MCF 10A (cell line): ENCODE data around the gene SRRT. TPM values are rescaled to one million over a fixed set of nuclear protein-coding genes. Genes with fewer than 3 reads are reported as not detected.

Experiments used
- BruUV-seq: library from RNA; stranded (reverse); fragments of 400-500 nt; replicated peaks from 2 replicates; lab custom pipeline; 2021; lab: Mats Ljungman, UMichigan
- CTCF ChIA-PET: fragments of 300-600 bp; sonication (Branson Sonifier 250); formaldehyde crosslinking; extraction: SDS; loops from one replicate; lab custom pipeline; 2021; ENCODE audit warnings: antibody characterized with exemption, inconsistent platforms; lab: Yijun Ruan, JAX
- POLR2A ChIA-PET: fragments of 300-600, 350-650 bp; sonication (Branson Sonifier 250); formaldehyde crosslinking; extraction: SDS; loops from one replicate; lab custom pipeline; 2020; ENCODE audit warnings: antibody characterized with exemption, inconsistent platforms; lab: Yijun Ruan, JAX
- DNase-seq: peaks from one replicate; pipeline ENCODE4 v3.0.0-alpha.2; 2018; ENCODE audit not compliant: unreplicated experiment
- H3K27ac Mint-ChIP-seq: one replicate; pipeline ENCODE4 v1.8.0; 2022; ENCODE audit warnings: mild to moderate bottlenecking, low read depth, mixed read lengths; ENCODE audit not compliant: unreplicated experiment
- H3K27me3 Mint-ChIP-seq: one replicate; pipeline ENCODE4 v1.8.0; 2022; ENCODE audit warnings: mixed read lengths; ENCODE audit not compliant: insufficient read depth, unreplicated experiment
- H3K36me3 Mint-ChIP-seq: one replicate; pipeline ENCODE4 v1.8.0; 2022; ENCODE audit warnings: mild to moderate bottlenecking, moderate library complexity, mixed read lengths; ENCODE audit not compliant: insufficient read depth, unreplicated experiment
- H3K4me1 Mint-ChIP-seq: one replicate; pipeline ENCODE4 v1.8.0; 2022; ENCODE audit warnings: mixed read lengths; ENCODE audit not compliant: insufficient read depth, unreplicated experiment
- H3K4me3 Mint-ChIP-seq: one replicate; pipeline ENCODE4 v1.8.0; 2022; ENCODE audit warnings: mild to moderate bottlenecking, moderate library complexity, mixed read lengths; ENCODE audit not compliant: unreplicated experiment
- H3K9me3 Mint-ChIP-seq: one replicate; pipeline ENCODE4 v1.8.0; 2022; ENCODE audit warnings: mixed read lengths; ENCODE audit not compliant: unreplicated experiment
- intact Hi-C: fragments of 100-400 bp; cut with micrococcal nuclease; formaldehyde crosslinking; loops from 2 replicates; pipeline ENCODE4 v1.14.1; 2022
- total RNA-seq: library from RNA; stranded (reverse); gene quantifications from 2 replicates; pipeline ENCODE4 v1.2.3, GENCODE V29; 2022
- TF ChIP-seq, protein P1 (sequence below): fragments of 200-600 bp; IDR thresholded peaks from one replicate; pipeline ENCODE4 v1.8.0; 2022; ENCODE audit warnings: antibody characterized with exemption, mild to moderate bottlenecking; ENCODE audit not compliant: unreplicated experiment

Gene SRRT
- total RNA-seq, 1 experiment from 2014 or later: 111 TPM

DNA sequence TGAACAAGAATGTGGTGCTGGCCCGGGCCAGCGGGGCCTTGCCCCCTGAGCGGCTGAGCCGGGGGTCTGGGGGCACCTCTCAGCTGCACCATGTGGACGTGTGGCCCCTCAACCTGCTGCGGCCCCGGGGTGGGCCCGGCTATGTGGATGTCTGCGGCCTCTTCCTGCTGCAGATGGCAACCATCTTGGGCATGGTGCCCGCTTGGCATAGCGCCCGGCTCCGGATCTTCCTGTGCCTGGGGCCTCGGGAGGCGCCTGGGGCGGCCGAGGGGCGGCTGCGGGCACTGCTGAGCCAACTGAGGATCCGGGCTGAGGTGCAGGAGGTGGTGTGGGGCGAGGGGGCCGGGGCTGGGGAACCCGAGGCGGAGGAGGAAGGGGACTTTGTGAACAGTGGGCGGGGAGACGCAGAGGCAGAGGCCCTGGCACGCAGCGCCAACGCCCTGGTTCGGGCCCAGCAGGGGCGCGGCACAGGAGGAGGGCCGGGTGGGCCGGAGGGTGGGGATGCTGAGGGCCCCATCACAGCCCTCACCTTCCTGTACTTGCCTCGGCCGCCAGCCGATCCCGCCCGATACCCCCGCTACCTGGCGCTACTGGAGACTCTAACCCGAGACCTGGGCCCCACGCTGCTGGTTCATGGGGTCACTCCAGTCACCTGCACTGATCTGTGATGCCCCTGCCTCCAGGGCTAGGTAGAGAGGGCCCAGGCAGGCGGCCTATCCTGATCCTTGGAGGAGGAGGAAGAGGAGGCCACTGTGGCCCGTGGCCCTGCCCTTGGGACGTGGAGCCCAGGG lies 8.8 kb upstream of the SRRT start:
- no peaks in the 10 kb centered on the region for H3K9me3 Mint-ChIP-seq
- H3K27ac Mint-ChIP-seq: peak overlapping the region; percentile 99
- TF ChIP-seq, protein P1, sequence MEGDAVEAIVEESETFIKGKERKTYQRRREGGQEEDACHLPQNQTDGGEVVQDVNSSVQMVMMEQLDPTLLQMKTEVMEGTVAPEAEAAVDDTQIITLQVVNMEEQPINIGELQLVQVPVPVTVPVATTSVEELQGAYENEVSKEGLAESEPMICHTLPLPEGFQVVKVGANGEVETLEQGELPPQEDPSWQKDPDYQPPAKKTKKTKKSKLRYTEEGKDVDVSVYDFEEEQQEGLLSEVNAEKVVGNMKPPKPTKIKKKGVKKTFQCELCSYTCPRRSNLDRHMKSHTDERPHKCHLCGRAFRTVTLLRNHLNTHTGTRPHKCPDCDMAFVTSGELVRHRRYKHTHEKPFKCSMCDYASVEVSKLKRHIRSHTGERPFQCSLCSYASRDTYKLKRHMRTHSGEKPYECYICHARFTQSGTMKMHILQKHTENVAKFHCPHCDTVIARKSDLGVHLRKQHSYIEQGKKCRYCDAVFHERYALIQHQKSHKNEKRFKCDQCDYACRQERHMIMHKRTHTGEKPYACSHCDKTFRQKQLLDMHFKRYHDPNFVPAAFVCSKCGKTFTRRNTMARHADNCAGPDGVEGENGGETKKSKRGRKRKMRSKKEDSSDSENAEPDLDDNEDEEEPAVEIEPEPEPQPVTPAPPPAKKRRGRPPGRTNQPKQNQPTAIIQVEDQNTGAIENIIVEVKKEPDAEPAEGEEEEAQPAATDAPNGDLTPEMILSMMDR: no peak
- BruUV-seq: no TSS peak
- ChIA-PET CTCF (interaction anchor here (0.6 kb wide), 1 partner anchor 13 kb away, joined by 4 read pairs; no protein-coding TSS in a partner anchor), POLR2A (interaction anchor here (0.7 to 3.7 kb wide), 18 partner anchors 9 to 1308 kb away, joined by 3 to 25 read pairs (median 6); partner anchors contain the start of genes FBXO24, LRCH4, MOSPD3 and POP7)
- no peaks in the 10 kb centered on the region for H3K27me3 Mint-ChIP-seq
- H3K36me3 Mint-ChIP-seq: peaks cover 60% of the 10 kb centered on the region
- DNase-seq: peak; percentile 83
- peak overlapping the region; percentile 85 for H3K4me3 Mint-ChIP-seq
- H3K4me1 Mint-ChIP-seq: no peaks in the 10 kb centered on the region
- intact Hi-C loops: no loop called here

DNA sequence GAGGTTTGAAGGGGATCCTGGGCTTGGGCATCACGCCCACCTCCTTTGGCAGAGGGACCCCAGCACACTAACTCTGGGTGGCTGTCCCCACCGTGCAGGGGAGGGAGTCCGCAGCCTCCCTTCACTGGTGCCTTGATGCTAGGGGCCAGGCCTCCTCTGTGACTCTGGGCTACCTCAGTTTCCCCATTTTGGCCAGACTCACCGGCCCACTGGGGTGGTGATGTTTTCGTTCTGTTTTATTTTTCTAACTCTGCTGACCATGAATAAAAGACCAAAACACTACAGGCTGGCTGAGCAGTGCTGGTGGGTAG lies 8.2 kb upstream of the SRRT start:
- TF ChIP-seq, protein P1: no peak
- ChIA-PET CTCF (no interaction called here), POLR2A (interaction anchor here (0.7 to 2.1 kb wide), 15 partner anchors 9 to 1308 kb away, joined by 3 to 25 read pairs (median 3); partner anchors contain the start of genes FBXO24, LRCH4, MOSPD3 and POP7)
- intact Hi-C loops: no loop called here
- no peak for DNase-seq
- peaks cover 4% of the 10 kb centered on the region for H3K4me1 Mint-ChIP-seq
- H3K36me3 Mint-ChIP-seq: peaks cover 66% of the 10 kb centered on the region
- peak overlapping the region; percentile 85 for H3K4me3 Mint-ChIP-seq
- no peaks in the 10 kb centered on the region for H3K27me3 Mint-ChIP-seq
- H3K27ac Mint-ChIP-seq: peak overlapping the region; percentile 99
- TSS peak; percentile 77 for BruUV-seq
- no peaks in the 10 kb centered on the region for H3K9me3 Mint-ChIP-seq

DNA sequence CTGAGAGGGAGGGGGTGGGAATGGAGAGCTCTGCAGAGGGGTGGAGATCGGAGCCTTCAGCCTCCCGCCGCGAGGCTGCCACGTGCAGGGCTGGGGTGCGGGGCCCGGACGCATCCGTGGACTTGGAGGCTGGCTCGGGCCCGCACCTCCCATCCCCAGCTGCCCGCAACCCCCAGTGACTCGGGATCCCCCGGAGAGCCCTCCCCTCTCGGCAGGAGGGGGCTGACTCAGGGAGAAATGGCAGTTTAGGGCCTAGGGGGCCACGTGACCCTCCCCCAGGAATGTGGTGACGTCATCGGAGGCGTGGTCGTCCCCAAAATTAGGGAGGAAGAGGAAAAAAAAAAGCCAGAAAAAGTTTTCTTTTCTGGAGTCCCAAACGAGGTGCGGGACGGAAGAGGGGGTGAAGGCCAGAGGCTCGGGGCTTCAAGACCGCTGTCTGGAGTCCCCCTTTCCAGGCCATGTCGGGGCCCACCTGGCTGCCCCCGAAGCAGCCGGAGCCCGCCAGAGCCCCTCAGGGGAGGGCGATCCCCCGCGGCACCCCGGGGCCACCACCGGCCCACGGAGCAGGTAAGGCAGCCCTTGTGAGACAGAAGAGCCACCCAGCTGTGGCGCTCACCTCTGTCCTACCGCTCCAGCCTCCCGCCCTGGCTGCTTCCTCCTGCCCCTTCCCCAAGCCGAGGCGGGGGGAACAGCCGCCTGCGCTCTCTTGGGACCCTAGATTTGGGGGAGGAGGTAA lies 7.7 kb upstream of the SRRT start, which contains the start of gene TRIP6:
Gene TRIP6, plus strand, starts transcription at position 348 of the 736 bp plus-strand sequence. Its CDS starts 111 bp downstream, at position 459.
- no peaks in the 10 kb centered on the region for H3K9me3 Mint-ChIP-seq
- peak; percentile 95 for DNase-seq
- no peaks in the 10 kb centered on the region for H3K27me3 Mint-ChIP-seq
- TF ChIP-seq, protein P1: no peak
- ChIA-PET CTCF (no interaction called here), POLR2A (interaction anchor here (0.7 to 2.1 kb wide), 15 partner anchors 9 to 1309 kb away, joined by 3 to 25 read pairs (median 3); partner anchors contain the start of genes FBXO24, LRCH4, MOSPD3 and POP7)
- peaks cover 71% of the 10 kb centered on the region for H3K36me3 Mint-ChIP-seq
- intact Hi-C loops: no loop called here
- H3K4me3 Mint-ChIP-seq: peak within 1 kb of the TSS; percentile 85
- H3K4me1 Mint-ChIP-seq: peaks cover 6% of the 10 kb centered on the region
- peak within 1 kb of the TSS; percentile 99 for H3K27ac Mint-ChIP-seq
- TSS peak; percentile 79 for BruUV-seq
